Colonic mucosa (tissue), 4 donors: ENCODE data around the gene NAP1L1. TPM values are rescaled to one million over a fixed set of nuclear protein-coding genes. Genes with fewer than 3 reads are reported as not detected.

ENCODE experiments used
- DNase-seq: peaks from one replicate; pipeline ENCODE4 v3.0.0-alpha.2; 2020
- H3K27ac ChIP-seq: fragments of 200-600 bp; one replicate; pipeline ENCODE4 v1.8.0; 2021
- H3K27me3 ChIP-seq: fragments of 200-600 bp; one replicate; pipeline ENCODE4 v1.8.0; 2021
- H3K36me3 ChIP-seq: fragments of 200-600 bp; one replicate; pipeline ENCODE4 v1.8.0; 2021
- H3K4me1 ChIP-seq: fragments of 200-600 bp; one replicate; pipeline ENCODE4 v1.8.0; 2021; ENCODE audit warnings: mild to moderate bottlenecking
- H3K4me3 ChIP-seq: fragments of 200-600 bp; one replicate; pipeline ENCODE4 v1.8.0; 2021
- H3K9ac ChIP-seq, 2 donors: one replicate each; pipeline ENCODE4 v1.7.0; 2013; ENCODE audit warnings: control low read depth in 2 of 2, low read depth in 2 of 2, low read length in 2 of 2
- H3K9me3 ChIP-seq: fragments of 200-600 bp; one replicate; pipeline ENCODE4 v1.8.0; 2021
- CTCF ChIP-seq: fragments of 200-600 bp; IDR thresholded peaks from one replicate; pipeline ENCODE4 v1.8.0; 2022; ENCODE audit warnings: antibody characterized with exemption, mild to moderate bottlenecking
- intact Hi-C: fragments of 100-400 bp; cut with DNase I; formaldehyde crosslinking; loops from one replicate; pipeline ENCODE4 v1.14.1; 2022
- total RNA-seq, 2 donors: library from RNA; stranded (reverse); fragmentation: NEBNext Ultra II Directional in 1 of 2; extraction: Animal tissue kit (Norgen Biotek cat#: 25700) in 1 of 2; gene quantifications; one replicate each; pipeline ENCODE4 v1.2.1, GENCODE V29; 2021
- donor health status: healthy.
- donor health status: DM: no; HTN: no; CAD: no.
- donor health status: DM: no; HTN: no; CAD: no.

NAP1L1 gene
- total RNA-seq, 2 donors from 2014 or later, result 163 to 171 TPM

- intact Hi-C loops, result no loop called here
- H3K9ac ChIP-seq, result no peak overlapping the region
These were observed 59.4 kb downstream of the NAP1L1 start for GRCh38 chr12:76024942-76025600.

GRCh38 chr12:76024102-76024781 is 60.2 kb downstream of the NAP1L1 start:
- Histone ChIP-seq H3K27ac (no peak overlapping the region), H3K4me1 (no peaks in the 10 kb centered on the region), H3K36me3 (no peaks in the 10 kb centered on the region), H3K9ac (no peak overlapping the region), H3K4me3 (no peak overlapping the region), H3K9me3 (no peaks in the 10 kb centered on the region), H3K27me3 (no peaks in the 10 kb centered on the region)
- no peak for TF ChIP-seq CTCF
- intact Hi-C loops, result no loop called here
- DNase-seq, result no peak

More at GRCh38 chr12:76024942-76025600, 59.4 kb downstream of the NAP1L1 start:
- no peak overlapping the region for H3K4me3 ChIP-seq
- H3K27me3 ChIP-seq, result no peaks in the 10 kb centered on the region
- no peaks in the 10 kb centered on the region for H3K36me3 ChIP-seq
- no peaks in the 10 kb centered on the region for H3K4me1 ChIP-seq
- DNase-seq, result no peak
- no peaks in the 10 kb centered on the region for H3K9me3 ChIP-seq
- TF ChIP-seq CTCF, result no peak
- H3K27ac ChIP-seq, result no peak overlapping the region

- no peak overlapping the region for H3K4me3 ChIP-seq
- DNase-seq, result no peak
- TF ChIP-seq CTCF, result no peak
- H3K9me3 ChIP-seq, result no peaks in the 10 kb centered on the region
- H3K9ac ChIP-seq, result no peak overlapping the region
- H3K27me3 ChIP-seq, result no peaks in the 10 kb centered on the region
- no peaks in the 10 kb centered on the region for H3K4me1 ChIP-seq
- H3K27ac ChIP-seq, result no peak overlapping the region
- H3K36me3 ChIP-seq, result no peaks in the 10 kb centered on the region
- intact Hi-C loops, result no loop called here
These were observed 61.3 kb downstream of the NAP1L1 start for GRCh38 chr12:76023069-76023690.

GRCh38 chr12:76022506-76022905 is 62.0 kb downstream of the NAP1L1 start:
- Histone ChIP-seq H3K9ac (no peak overlapping the region), H3K36me3 (no peaks in the 10 kb centered on the region), H3K9me3 (no peaks in the 10 kb centered on the region), H3K4me3 (no peak overlapping the region), H3K27ac (no peak overlapping the region), H3K27me3 (no peaks in the 10 kb centered on the region), H3K4me1 (no peaks in the 10 kb centered on the region)
- DNase-seq, result no peak
- TF ChIP-seq CTCF, result no peak
- intact Hi-C loops, result no loop called here

- no peaks in the 10 kb centered on the region for H3K4me1 ChIP-seq
- TF ChIP-seq CTCF, result no peak
- H3K27ac ChIP-seq, result peak overlapping the region; percentile 62
- H3K9me3 ChIP-seq, result no peaks in the 10 kb centered on the region
- no peaks in the 10 kb centered on the region for H3K27me3 ChIP-seq
- no peaks in the 10 kb centered on the region for H3K36me3 ChIP-seq
- no peak overlapping the region for H3K4me3 ChIP-seq
- no peak for DNase-seq
- intact Hi-C loops, result no loop called here
- H3K9ac ChIP-seq, result no peak overlapping the region
These were observed 63.5 kb downstream of the NAP1L1 start for GRCh38 chr12:76020731-76021672.
